ENCODE results near the gene TMEM167B.

GRCh38 chr1:109114342-109114674 is 23.7 kb downstream of the TMEM167B start:
- TF ChIP-seq CTCF (IDR thresholded peaks at IDR 0.05) (no peak), POLR2A (IDR thresholded peaks at IDR 0.05) (no peak)
